Endothelial cell of umbilical vein (primary cell): ENCODE results near the gene GLI3. TPM values are rescaled to one million over a fixed set of nuclear protein-coding genes. Genes with fewer than 3 reads are reported as not detected.

ENCODE experiments used
- BruUV-seq: library from RNA; stranded (reverse); fragments of 400-500 nt; replicated peaks from 2 replicates; lab custom pipeline; 2021; lab: Mats Ljungman, UMichigan
- CTCF ChIA-PET: fragments of 300-600, 350-600 bp; sonication (Branson Sonifier 250); formaldehyde crosslinking; loops from one replicate; lab custom pipeline; 2021; ENCODE audit warnings: antibody characterized with exemption, inconsistent platforms; lab: Charles Lee
- POLR2A ChIA-PET: fragments of 300-600, 350-600 bp; sonication (Branson Sonifier 250); formaldehyde crosslinking; loops from one replicate; lab custom pipeline; 2021; ENCODE audit warnings: antibody characterized with exemption, inconsistent platforms; lab: Charles Lee
- DNase-seq: peaks from one replicate; pipeline ENCODE4 v3.0.0-alpha.2; 2011; ENCODE audit warnings: low read depth, low spot score
- FAIRE-seq: peaks from 2 replicates; lab custom pipeline; 2011; peaks lifted over from hg19 to GRCh38; lab: Jason Lieb, UNC
- H2AFZ ChIP-seq: 2 replicates; pipeline ENCODE4 v1.6.0; 2012; ENCODE audit warnings: low read depth, low read length, control low read depth, inconsistent platforms
- H3K27ac ChIP-seq: 2 replicates; pipeline ENCODE4 v1.5.1; 2011; ENCODE audit warnings: low read depth, mild to moderate bottlenecking, control low read depth, low read length, moderate library complexity; ENCODE audit not compliant: insufficient read depth
- H3K27me3 ChIP-seq, 2 experiments: 2 replicates each; pipeline versions ENCODE4 v1.6.0 to v1.6.1; 2011; ENCODE audit warnings: low read length in 2 of 2, mixed read lengths in 1 of 2; ENCODE audit not compliant: control insufficient read depth in 2 of 2, insufficient read depth in 2 of 2
- H3K36me3 ChIP-seq, 2 experiments: 2 replicates in 1 of 2; 3 replicates in 1 of 2; pipeline ENCODE4 v1.5.1; 2011; ENCODE audit warnings: low read length in 2 of 2, mild to moderate bottlenecking in 1 of 2, moderate library complexity in 1 of 2; ENCODE audit not compliant: control insufficient read depth in 2 of 2, insufficient read depth in 2 of 2; ENCODE audit errors: extremely low read depth in 1 of 2
- H3K4me1 ChIP-seq: 3 replicates; pipeline ENCODE4 v1.5.1; 2011; ENCODE audit warnings: mild to moderate bottlenecking, low read length; ENCODE audit not compliant: control insufficient read depth, insufficient read depth; ENCODE audit errors: extremely low read depth
- H3K4me2 ChIP-seq: 2 replicates; pipeline ENCODE4 v1.6.1; 2011; ENCODE audit warnings: low read length, control low read depth, mixed read lengths; ENCODE audit not compliant: insufficient read depth
- H3K4me3 ChIP-seq, 3 experiments: fragments of 200-600 bp in 1 of 3; sonication (generic), shearing (Covaris generic) in 1 of 3; replicated peaks in 1 of 3; 2 replicates each; pipeline ENCODE4 v1.5.1; 2011 to 2016; ENCODE audit warnings: control low read depth in 3 of 3, low read length in 3 of 3, mild to moderate bottlenecking in 2 of 3, inconsistent platforms in 1 of 3, low read depth in 1 of 3, moderate library complexity in 1 of 3; ENCODE audit not compliant: insufficient read depth in 1 of 3
- H3K79me2 ChIP-seq: 2 replicates; pipeline ENCODE4 v1.6.0; 2012; ENCODE audit warnings: low read length, inconsistent platforms; ENCODE audit not compliant: control insufficient read depth, insufficient read depth
- H3K9ac ChIP-seq: replicated peaks from 2 replicates; pipeline ENCODE3; 2011; ENCODE audit warnings: low read length, control low read depth; ENCODE audit not compliant: insufficient read depth; ENCODE audit errors: extremely low read depth
- H3K9me1 ChIP-seq: replicated peaks from 3 replicates; pipeline ENCODE4 v1.6.0; 2011; ENCODE audit warnings: mild to moderate bottlenecking, low read length; ENCODE audit not compliant: control insufficient read depth, insufficient read depth; ENCODE audit errors: extremely low read depth
- H3K9me3 ChIP-seq: replicated peaks from 2 replicates; pipeline ENCODE4 v1.5.1; 2012; ENCODE audit warnings: low read length, inconsistent platforms; ENCODE audit not compliant: control insufficient read depth, insufficient read depth
- H4K20me1 ChIP-seq: replicated peaks from 2 replicates; pipeline ENCODE3; 2011; ENCODE audit warnings: mild to moderate bottlenecking, low read length; ENCODE audit not compliant: control insufficient read depth, insufficient read depth; ENCODE audit errors: extremely low read depth
- EZH2 ChIP-seq: IDR thresholded peaks from 2 replicates; pipeline ENCODE4 v1.6.1; 2012; ENCODE audit warnings: borderline replicate concordance, low read depth, mild to moderate bottlenecking, moderate library complexity, low read length, inconsistent platforms; ENCODE audit not compliant: severe bottlenecking
- FOS ChIP-seq: IDR thresholded peaks from 2 replicates; pipeline ENCODE4 v1.6.1; 2011; ENCODE audit warnings: mild to moderate bottlenecking, low read length, moderate library complexity, borderline replicate concordance; ENCODE audit not compliant: insufficient read depth
- GATA2 ChIP-seq: IDR thresholded peaks from 2 replicates; pipeline ENCODE4 v1.7.0; 2011; ENCODE audit warnings: low read depth, mild to moderate bottlenecking, moderate library complexity, mixed read lengths, low read length; ENCODE audit not compliant: insufficient read length, insufficient read depth
- JUN ChIP-seq: IDR thresholded peaks from 2 replicates; pipeline ENCODE4 v1.6.1; 2011; ENCODE audit warnings: borderline replicate concordance, low read depth; ENCODE audit not compliant: insufficient read length, insufficient read depth
- MYC ChIP-seq: IDR thresholded peaks from one replicate; pipeline ENCODE4 v1.6.1; 2011; ENCODE audit warnings: mild to moderate bottlenecking, low read depth, low read length
- POLR2A ChIP-seq: IDR thresholded peaks from 2 replicates; pipeline ENCODE4 v1.6.1; 2012; ENCODE audit warnings: low read depth, mild to moderate bottlenecking, control low read depth, low read length
- POLR2AphosphoS5 ChIP-seq: IDR thresholded peaks from 2 replicates; pipeline ENCODE4 v1.6.1; 2012; ENCODE audit warnings: low read depth, mild to moderate bottlenecking, control low read depth, low read length, moderate library complexity; ENCODE audit not compliant: insufficient read depth
- dilution Hi-C: fragments of 300-500 bp; cut with MboI; formaldehyde crosslinking; loops from one replicate; pipeline ENCODE4 v1.15.0; 2019; ENCODE audit warnings: low sequenced_read_pairs; ENCODE audit not compliant: extremely low pct_ligation_motif_present
- intact Hi-C: fragments of 100-400 bp; cut with micrococcal nuclease; formaldehyde crosslinking; loops from one replicate; pipeline ENCODE4 v1.10.0; 2022
- polyA plus RNA-seq, 4 experiments: library from polyadenylated mRNA; depleted of rRNA in 3 of 4; stranded (reverse) in 3 of 4; unstranded in 1 of 4; fragments of >200 nt; gene quantifications; 2 replicates each; pipeline versions ENCODE4 v1.2.1 to v1.2.3, GENCODE V29; 2011 to 2012; ENCODE audit warnings: missing spikeins in 1 of 4
- total RNA-seq: library from RNA; stranded (reverse); gene quantifications from 2 replicates; pipeline ENCODE4 v1.2.3, GENCODE V29; 2021
- TF ChIP-seq, protein P1 (sequence below), 2 donors: IDR thresholded peaks; 1 replicate in 1 of 2; 2 replicates in 1 of 2; pipeline ENCODE4 v1.5.1; 2011; ENCODE audit warnings: low read length in 2 of 2, mild to moderate bottlenecking in 2 of 2, moderate library complexity in 2 of 2, control low read depth in 1 of 2, inconsistent platforms in 1 of 2, low read depth in 1 of 2; ENCODE audit not compliant: insufficient read depth in 1 of 2; ENCODE audit errors: extremely low read depth in 1 of 2
- TF ChIP-seq, protein P2 (sequence below): IDR thresholded peaks from 2 replicates; pipeline ENCODE4 v1.6.1; 2011; ENCODE audit not compliant: insufficient read depth, insufficient read length

The GLI3 gene
- total and polyA plus RNA-seq, 2 donors (not counting 3 experiments of a cell fraction or from before 2014, with no cell fraction given): 6.0 to 24.9 TPM

DNA sequence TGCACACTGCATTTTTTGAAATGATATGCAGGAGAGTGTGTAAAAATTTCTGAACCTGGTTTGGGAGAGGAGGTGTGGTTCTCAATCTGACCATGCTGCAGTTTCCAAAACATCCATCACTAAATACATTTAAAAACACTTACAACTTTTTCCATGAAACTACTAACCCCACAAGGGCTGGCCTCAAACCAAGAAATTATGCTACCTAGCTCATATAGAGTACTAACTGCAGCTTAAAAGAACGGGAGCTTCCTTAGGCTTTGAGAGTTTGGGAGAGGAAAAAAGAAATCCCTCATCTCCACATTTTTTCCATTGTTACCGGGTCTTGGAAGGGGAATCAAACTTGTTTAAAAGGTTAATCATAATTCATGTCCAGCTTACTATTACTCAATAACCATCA is 214.2 kb downstream of the GLI3 start:
- POLR2A ChIA-PET: interaction anchor here (0.6 kb wide), 1 partner anchor 71 kb away, joined by 3 read pairs; no protein-coding TSS in a partner anchor
- intact Hi-C loops: no loop called here
- H4K20me1 ChIP-seq: no peaks in the 10 kb centered on the region

More for the DNA sequence above, 214.2 kb downstream of the GLI3 start:
- dilution Hi-C loops: no loop called here
- Histone ChIP-seq H3K27ac (no peak overlapping the region), H3K9me3 (no peaks in the 10 kb centered on the region), H3K4me2 (no peak overlapping the region), H3K4me3 (no peak overlapping the region), H3K27me3 (no peaks in the 10 kb centered on the region), H3K36me3 (peaks cover 0 to 5% of the 10 kb centered on the region in 2 experiments), H2AFZ (no peak overlapping the region), H3K4me1 (no peaks in the 10 kb centered on the region), H3K9ac (no peak overlapping the region), H3K79me2 (no peaks in the 10 kb centered on the region), H3K9me1 (no peaks in the 10 kb centered on the region)
- CTCF ChIA-PET: interaction anchor here (1.0 kb wide), 1 partner anchor 49 kb away, joined by 3 read pairs; no protein-coding TSS in a partner anchor
- no peak for TF ChIP-seq GATA2
- TF ChIP-seq FOS: no peak
- no peak for TF ChIP-seq POLR2AphosphoS5
- TF ChIP-seq, protein P1, sequence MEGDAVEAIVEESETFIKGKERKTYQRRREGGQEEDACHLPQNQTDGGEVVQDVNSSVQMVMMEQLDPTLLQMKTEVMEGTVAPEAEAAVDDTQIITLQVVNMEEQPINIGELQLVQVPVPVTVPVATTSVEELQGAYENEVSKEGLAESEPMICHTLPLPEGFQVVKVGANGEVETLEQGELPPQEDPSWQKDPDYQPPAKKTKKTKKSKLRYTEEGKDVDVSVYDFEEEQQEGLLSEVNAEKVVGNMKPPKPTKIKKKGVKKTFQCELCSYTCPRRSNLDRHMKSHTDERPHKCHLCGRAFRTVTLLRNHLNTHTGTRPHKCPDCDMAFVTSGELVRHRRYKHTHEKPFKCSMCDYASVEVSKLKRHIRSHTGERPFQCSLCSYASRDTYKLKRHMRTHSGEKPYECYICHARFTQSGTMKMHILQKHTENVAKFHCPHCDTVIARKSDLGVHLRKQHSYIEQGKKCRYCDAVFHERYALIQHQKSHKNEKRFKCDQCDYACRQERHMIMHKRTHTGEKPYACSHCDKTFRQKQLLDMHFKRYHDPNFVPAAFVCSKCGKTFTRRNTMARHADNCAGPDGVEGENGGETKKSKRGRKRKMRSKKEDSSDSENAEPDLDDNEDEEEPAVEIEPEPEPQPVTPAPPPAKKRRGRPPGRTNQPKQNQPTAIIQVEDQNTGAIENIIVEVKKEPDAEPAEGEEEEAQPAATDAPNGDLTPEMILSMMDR (IDR thresholded peaks at IDR 0.05; ENCODE audit: extremely low read depth in 1 of 2, insufficient read depth in 1 of 2, low read depth in 1 of 2, low read length in 2 of 2): no peak
- TF ChIP-seq MYC: no peak
- TF ChIP-seq, protein P2, sequence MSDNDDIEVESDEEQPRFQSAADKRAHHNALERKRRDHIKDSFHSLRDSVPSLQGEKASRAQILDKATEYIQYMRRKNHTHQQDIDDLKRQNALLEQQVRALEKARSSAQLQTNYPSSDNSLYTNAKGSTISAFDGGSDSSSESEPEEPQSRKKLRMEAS: no peak
- TF ChIP-seq POLR2A: no peak
- TF ChIP-seq EZH2: no peak
- no peak for TF ChIP-seq JUN
- no TSS peak for BruUV-seq
- no peak for FAIRE-seq
- DNase-seq: no peak
